Anterior cingulate cortex (tissue), 58 donors: ENCODE results near the gene ALG13.
"Not testable (repeated sequence)": the region's sequence is repeated elsewhere in the genome, so short reads cannot be mapped to it uniquely, and the experiment has no call there.

ENCODE experiments used
- DNase-seq, 58 donors: peaks; one replicate each; lab custom pipeline; 2025; lab: John Stamatoyannopoulos, UW

The ALG13 gene

DNA sequence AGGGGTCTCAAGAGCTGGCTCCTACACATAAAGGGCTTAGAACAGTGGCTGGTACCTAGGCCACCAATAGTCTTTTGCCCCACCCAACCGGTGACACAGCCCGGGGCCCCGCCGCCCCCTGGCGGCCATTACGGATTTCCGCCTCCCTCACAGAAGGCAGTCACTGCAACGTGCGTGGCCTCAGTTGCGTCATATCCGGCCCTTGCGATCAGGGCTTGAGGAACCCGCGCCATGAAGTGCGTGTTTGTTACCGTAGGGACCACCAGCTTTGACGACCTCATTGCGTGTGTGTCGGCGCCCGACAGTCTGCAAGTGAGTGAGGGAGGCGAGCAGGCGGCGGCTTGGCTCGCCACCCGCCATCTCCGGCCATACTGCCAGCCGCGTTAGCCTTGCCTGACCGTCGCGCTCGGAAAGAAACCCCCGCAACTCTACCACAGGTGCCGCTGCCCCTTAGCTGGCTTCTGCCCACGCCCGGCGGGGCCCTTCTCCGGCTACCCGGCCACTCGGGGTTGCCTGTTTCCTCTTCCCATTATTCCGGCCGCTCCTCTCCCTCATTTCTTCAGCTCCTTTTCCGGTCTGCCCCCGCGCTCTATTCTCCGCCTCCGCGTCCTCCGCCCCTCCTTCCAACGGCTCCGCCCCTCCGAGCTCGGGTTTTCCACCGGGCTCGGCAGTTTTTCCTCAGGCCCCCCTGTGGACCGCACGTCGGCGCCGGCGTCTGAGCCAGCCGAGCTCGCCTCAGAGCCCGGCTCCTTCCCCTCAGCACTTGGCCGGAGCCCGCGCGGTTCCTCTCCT lies at the start of gene ALG13:
TSS of gene ALG13 (plus strand) at position 183 of the 792 bp plus-strand sequence. CDS start at position 232, 49 bp downstream.
- peak in 57 of 58 donors; percentile 3 to 88 (median 72) for DNase-seq

DNA sequence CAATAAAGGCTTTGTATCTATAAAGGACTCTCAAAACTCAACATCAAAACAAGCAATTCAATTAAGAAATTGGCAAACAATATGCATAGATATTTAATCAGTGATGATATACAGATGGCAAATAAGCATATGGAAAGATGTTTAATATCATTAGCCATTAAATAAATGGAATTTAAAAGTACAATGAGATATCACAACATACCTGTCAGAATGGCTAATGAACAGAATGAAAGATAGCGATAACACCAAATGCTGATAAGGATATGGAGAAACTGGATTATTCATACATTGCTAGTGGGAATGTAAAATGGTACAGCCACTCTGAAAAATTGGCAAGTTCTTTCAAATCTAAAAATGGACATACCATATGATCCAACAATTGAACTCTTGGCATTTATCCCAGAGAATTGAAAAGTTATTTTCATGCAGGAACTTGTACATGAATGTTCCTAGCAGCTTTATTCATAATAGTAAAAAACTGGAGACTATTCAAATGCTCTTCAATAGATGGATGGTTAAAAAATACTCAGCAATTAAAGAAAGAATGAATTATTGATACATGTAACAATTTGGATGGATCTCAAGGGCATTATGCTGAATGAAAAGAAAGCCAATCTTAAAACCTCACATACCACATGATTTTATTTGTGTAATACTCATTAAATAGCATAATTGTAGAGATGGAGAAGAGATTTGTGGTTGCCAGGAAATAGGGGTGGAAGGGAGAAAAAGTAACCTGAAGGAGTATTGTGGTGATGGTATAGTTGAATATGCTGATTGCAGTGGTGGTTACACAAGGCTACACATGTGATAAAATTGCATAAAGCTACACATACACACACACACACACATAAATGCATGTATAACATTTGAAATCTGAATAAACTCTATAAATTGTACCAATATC lies 45.9 kb upstream of the ALG13 start:
- no peak for DNase-seq

DNA sequence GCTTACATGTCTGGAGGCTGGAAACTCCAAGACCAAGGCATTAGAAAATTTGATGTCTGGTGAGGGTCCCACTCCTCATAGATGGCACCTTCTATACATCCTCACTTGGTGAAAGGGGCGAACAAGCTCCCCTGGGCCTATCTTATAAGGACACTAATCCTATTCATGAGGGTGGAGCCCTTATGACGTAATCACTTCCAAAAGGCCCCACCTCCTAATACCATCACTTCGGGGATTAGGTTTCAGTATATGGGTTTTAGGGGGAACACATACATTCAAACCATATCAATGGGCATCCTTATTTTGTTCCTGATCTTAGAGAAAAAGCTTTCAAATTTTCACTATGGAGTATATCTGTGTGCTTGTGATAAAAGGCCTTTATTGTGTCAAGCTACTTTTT lies 39.0 kb upstream of the ALG13 start:
- no peak for DNase-seq

DNA sequence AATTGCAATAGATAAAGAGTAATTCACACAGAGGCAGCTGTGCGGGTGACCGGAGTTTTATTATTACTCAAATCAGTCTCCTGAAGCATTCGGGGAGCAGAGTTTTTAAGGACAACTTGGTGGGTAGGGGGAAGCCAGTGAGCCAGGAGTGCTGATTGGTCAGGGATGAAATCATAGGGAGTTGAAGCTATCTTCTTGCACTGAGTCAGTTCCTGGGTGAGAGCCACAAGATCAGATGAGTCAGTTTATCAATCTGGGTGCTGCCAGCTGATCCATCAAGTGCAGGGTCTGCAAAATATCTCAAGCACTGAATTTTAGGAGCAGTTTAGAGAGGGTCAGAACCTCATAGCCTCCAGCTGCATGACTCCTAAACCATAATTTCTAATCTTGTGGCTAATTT lies 35.8 kb upstream of the ALG13 start:
- not testable (repeated sequence) for DNase-seq

DNA sequence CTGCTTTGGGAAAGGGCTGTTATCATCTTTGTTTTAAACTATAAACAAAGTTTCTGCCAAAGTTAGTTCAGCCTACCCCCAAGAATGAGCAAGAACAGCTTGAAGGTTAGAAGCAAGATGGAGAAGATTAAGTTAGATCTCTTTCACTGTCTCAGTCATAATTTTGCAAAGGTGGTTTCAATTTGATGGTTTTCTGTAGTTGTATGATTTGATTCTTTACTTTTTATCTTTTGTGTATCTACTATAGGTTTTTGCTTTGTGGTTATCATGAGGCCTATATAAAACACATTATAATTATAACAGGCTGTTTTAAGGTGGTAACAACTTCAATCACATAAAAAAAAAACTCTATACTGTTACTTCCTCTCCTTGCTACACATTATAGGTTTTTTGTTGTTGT lies 35.4 kb upstream of the ALG13 start:
- no peak for DNase-seq

DNA sequence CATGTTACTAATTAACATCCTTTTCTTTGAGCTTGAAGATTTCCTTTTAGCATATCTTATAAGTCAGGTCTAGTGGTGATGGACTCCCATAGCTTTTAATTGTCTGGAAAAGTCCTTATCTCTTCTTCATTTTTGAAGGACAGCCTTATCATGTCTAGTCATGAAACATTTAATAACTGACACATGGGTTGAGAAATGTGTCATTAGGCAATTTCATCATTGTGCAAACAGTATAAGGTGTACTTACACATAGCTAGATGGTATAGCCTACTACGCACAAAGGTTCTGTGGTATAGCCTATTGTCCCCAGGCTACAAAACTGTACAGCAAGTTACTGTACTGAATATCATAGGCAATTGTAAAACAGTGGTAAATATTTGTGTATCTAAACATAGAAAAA lies 34.5 kb upstream of the ALG13 start:
- DNase-seq = no peak

DNA sequence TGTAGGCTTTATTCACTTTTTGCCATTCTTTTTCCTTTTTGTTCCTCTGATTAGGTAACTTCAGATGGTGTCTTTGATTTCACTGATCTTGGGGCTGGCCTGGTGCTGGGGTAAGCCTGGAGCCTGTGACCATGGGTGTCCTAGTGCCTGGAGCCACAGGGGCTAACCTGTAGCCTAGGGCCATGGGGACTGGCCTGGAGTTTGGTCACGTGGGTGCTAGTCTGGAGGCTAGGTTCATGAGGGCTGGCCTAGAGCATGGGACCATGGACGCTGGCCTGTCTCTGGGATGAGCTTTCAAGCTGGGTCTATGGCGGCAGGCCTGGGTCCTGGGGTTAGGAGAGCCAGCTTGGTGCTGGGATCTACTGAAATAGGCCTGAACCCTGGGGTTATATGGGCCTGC lies 32.2 kb upstream of the ALG13 start:
- no peak for DNase-seq

DNA sequence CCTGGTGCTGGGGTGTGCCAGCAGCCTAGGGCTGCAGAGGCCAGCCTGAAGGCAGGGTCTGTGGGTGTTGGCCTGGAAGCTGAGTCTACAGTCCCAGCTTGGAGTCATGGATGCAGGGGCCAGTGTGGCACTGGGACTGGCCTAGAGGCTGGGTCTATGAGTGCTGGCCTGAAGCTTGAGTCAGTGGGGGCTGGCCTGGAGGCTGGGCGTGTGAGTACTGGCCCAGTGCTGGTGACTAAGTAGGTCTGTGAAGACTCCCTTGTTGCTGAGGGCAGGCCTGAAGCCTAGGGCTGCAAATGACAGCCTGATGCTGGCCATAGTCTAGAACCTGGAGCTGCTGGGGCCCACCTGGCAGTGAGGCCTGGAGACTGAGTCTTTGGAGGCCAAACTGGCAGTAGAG lies 31.3 kb upstream of the ALG13 start:
- no peak for DNase-seq

DNA sequence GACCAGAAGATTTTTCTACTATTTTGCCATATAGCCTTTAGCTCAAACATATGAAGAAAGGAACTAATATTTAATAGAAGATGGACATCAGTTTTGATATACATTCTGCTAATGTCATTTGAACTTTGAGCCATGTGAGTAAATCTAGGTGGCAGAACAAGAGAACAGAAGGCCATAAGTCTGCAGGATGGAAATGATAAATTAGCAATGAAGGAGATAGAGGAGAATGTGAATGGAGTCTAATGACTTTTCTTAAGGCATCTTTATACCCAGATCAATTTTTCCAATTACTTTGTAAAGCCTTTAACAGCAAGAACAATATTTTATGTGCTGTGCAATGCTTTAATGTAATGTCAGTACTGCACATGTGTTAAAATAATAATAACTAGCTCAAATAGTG lies 30.1 kb upstream of the ALG13 start:
- DNase-seq = no peak

DNA sequence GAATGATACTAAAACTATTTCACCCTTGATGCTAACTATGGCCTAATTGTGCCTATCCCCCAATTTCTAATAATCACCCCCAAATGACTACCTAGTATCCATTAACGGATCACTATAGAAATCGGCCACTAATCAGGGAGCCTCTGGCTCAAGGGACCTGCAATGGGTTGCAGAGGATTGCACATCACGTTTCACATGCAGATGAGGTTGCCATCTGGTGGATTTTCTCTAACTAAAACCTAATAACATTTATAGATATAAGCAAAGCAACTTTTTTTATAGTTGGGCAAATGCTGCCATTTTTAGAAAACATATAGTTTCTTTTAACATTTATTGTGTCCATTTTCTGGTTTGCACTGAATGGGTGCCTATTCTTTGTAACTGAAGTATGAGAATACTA lies 28.3 kb upstream of the ALG13 start:
- no peak for DNase-seq

DNA sequence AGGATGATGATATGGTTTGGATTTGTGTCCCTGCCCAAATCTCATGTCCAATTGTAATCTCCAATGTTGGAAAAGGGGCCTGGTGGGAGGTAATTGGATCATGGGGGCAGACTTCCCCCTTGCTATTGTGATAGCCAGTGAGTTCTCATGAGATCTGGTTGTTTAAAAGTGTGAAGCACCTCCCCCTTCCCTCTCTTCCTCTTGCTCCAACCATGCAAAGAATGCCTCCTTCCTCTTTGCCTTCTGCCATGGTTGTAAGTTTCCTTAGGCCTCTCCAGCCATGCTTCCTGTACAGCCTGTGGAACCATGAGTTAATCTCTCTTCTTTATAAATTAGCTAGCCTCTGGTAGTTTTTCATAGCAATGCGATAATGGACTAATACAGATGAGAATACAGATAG lies 19.7 kb upstream of the ALG13 start:
- no peak for DNase-seq

DNA sequence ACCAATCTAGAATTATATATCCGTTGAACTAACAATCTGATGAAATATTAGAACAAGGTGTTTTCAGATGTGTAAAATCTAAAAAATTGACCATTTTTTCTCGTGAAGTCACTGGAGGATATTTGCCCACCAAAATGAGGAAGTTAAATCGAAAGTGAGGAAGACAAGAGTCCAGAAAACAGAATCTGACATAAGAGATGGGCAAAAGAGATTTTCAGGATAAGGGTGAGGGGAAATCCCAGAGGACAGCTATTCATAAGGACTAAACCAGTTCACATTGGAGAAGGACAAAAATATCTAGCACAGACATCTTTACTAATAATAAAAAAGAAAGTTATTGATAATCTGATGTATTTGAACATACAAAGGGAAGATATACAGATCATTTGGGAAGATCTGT lies 18.7 kb upstream of the ALG13 start:
- no peak for DNase-seq

DNA sequence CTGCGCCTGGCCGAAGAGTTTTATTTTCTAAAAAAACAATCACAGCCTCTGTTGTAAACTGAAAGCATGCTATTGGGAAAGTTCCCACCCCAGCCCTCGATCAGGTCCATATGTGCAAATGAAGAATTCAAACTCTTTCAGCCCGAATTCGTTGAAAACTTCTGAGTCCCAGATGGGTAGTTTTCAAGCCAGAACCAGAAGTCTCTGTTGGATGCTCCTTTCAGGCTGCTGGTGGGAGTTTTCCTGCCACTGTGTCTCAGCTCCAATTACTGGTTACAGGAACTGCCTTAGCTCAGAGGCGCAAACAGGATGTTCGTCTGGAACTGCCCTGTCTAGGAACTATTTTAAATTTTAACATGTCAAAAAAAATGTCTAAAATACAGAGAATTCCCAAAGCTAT lies 9.3 kb upstream of the ALG13 start:
- no peak for DNase-seq

DNA sequence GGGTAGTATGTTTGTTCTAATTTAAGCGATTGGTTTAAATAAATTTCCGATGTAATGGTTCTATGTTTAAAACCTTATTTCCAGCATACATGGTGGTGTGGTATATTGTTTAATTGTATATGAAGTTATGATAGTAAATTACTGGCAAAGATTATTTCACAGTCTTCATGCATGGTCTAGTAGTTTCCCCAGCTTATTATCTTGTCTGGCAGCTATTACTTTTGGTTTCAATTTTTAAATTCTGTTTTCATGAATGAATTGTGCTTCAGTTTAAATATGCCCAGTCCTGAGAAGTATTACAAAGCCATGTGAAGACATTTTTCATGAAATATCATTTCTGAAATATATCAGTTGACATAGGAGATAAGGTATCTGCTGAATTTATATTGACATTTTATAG lies 6.3 kb downstream of the ALG13 start:
- no peak for DNase-seq

DNA sequence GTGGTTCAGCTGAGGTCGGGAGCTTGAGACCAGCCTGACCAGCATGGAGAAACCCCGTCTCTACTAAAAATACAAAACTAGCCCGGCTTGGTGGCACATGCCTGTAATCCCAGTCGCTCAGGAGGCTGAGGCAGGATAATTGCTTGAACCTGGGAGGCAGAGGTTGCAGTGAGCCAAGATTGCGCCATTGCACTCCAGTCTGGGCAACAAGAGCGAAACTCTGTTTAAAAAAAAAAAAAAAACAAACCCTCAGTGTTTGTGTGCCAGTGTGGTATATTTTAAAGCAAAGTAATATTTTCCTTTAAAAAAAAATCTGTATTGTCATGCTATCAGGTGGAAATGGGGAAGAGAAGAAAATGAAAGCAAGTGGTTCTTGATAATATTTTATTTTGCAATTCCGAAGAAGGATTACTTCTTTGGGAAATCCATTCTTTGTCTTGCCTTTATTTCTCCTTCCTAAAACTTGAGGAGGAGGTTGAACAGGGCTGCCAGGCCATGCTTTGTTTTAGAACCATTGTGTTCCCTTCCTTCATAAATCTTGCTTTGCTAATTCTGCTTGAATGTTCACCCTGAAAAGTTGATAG lies 14.4 kb downstream of the ALG13 start:
- no peak for DNase-seq

DNA sequence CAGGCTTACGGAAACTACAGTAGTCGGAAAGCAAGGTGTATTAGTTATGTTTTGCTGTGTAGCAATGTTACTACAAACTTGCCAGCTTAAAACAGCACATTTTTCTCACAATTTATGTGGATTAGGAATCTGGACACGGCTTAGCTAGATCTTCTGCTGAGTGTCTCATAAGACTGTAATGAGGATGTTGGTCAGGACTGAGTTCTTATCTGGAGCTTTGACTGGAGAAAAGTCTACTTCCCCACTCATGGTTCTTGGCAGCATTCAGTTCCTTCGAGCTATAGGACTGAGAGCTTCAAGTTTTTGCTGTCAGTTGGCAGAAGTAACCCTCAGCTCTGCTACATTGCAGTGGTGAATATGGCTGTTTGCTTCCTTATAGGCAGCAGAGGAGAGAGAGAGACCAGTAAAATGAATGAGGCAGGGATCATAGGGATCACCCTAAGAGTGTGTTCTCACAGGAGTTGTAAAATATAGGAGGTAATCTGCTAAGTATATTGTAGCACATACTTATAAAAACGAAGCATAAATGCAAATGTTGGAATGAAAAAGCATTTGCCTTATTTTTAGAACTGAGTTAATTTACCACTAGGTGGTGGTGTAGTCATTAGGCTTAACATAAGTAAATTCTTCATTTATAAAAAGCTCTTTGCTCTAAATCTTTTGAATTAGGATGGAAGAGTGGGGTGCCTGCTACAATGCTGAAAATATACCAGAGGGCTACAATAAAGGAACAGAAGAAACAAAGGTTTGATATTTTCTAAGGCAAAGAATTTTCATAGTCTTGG lies 38.6 kb downstream of the ALG13 start:
- peak in 1 of 58 donors; percentile 0 for DNase-seq

DNA sequence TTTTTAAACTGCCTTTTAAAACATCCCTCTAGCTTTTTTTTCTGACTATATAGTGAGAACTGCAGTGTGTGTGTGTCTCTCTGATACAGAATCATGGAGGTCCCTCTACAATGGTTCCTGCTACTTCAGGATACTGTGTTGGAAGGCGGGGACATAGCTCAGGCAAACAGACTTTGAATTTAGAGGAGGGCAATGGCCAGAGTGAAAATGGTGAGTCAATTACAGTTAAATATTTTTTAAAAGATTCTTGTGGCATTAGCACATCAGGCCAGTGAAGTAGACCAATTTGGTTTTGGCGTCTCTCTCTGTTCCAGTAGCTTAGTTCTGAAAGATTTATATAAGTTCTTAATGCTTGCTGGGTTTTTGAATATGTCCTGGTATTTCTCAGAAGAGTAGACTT lies 47.1 kb downstream of the ALG13 start:
- no peak for DNase-seq

DNA sequence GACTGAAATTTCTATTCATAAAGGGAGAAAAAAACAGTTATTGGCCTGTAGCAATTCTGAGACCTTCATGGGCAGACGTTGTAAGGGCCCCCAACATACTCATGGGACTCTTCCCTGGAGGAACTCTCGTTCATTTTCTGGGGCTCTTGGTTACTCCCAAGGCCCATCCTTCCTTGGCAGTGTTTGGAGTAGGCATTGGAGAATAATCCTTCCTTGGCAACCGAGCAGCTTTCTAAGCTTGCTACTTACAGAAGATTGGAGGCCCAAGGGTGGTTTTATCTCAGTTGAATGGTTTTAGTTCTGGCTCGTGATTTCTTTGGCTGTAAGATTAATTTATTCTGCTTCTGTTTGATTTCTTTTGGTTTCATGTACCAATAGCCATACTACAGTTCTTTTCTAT lies 50.4 kb downstream of the ALG13 start:
- DNase-seq = no peak

DNA sequence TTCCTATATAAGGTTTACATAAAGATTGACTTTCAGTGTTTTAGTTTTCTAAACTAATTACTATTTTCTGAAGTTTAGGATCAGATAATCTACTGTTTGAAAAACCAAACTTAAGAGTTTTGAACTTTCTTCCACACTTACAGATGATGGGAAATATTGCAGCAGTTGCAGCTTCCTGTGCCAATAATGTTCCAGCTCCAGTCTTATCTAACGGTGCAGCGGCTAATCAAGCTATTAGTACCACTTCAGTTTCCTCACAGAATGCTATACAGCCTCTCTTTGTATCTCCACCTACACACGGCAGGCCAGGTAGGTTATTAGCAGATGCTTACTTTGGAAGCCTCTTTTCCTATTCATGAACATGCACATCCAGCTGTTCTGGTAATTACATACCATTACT lies 55.6 kb downstream of the ALG13 start:
- DNase-seq = no peak

DNA sequence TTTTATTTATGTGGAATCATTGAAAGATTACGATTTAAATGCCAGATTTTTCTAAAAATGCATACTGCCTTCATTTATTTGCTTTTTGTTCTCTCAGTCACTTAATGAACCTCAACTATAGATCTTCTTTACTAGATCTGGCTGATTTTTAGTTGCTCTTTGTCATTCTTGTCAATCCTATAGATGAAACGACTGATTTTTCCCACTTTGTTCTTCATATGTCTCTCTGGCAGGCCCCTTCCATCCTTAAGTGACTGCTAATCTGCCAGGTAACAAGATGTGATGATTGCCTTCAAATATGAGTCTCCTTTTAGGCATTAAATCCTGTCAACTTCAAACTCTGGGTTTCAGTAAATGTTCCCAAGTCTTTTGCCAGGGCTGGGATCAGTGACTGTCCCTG lies 61.0 kb downstream of the ALG13 start:
- DNase-seq = no peak

DNA sequence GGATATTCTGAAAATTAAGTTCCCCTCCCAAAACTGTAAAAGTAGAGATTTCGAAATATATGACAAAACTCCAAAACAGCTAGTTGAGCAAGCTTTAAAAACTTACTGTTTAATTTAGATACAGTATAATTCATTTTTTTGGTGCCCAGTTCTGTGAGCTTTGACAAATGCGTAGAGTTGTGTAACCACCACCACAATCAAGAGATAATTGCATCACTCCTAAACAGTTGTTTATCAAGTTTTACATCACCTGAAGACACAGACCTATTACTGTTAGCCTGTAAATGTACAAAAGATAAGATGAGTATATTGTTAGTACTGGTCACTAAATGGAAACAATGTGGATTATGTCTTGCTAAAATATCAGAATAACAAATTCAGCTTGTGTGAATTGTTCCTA lies 62.3 kb downstream of the ALG13 start:
- DNase-seq = no peak
